ENCODE data around the gene PGBD5.

DNA sequence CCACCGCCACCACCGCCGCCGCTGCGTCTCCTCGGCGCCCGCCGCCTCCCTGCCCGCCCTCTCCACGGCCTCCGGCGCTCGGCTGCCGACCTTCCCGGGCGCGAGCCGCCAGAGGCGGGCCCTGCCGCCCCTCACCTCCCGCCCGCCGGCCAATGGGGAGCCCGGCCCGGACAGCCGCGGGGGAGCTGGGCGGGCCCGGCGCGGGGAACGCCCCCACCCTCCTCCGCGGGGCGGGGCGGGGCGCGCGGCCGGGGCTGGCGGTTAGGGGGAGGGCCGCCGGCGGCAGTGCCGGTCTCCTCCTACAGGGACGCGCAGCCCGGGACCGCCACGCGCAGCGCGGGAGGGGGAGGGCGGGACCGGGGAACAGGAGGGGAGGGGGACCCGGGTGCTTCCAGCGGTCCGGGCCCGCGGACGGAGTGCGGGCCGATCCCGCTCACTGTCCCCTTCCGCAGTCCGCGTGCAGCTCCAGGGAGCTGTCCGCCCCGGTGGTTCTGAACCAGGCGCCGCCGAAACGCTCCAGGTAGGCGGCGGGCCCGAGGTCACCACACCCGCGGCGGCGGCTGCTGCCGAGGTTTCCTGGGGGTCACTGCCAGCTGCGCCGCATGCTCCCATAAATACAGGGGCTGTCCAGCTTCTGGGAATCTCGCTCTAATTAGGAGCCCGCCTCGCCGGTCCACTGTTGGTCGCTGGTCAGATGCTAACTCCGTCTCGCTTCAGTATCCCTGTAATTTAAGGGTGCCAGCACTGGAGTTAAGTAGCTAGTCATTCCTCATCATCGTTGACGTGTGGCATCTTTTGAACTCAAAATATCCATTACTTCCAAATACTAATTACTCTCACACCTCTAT is at the start of gene PGBD5:
- TF ChIP-seq, protein P1, sequence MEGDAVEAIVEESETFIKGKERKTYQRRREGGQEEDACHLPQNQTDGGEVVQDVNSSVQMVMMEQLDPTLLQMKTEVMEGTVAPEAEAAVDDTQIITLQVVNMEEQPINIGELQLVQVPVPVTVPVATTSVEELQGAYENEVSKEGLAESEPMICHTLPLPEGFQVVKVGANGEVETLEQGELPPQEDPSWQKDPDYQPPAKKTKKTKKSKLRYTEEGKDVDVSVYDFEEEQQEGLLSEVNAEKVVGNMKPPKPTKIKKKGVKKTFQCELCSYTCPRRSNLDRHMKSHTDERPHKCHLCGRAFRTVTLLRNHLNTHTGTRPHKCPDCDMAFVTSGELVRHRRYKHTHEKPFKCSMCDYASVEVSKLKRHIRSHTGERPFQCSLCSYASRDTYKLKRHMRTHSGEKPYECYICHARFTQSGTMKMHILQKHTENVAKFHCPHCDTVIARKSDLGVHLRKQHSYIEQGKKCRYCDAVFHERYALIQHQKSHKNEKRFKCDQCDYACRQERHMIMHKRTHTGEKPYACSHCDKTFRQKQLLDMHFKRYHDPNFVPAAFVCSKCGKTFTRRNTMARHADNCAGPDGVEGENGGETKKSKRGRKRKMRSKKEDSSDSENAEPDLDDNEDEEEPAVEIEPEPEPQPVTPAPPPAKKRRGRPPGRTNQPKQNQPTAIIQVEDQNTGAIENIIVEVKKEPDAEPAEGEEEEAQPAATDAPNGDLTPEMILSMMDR (conservative IDR thresholded peaks at IDR 0.05; ENCODE audit: low read length) = no peak
- no peak for TF ChIP-seq EZH2phosphoT487 (IDR thresholded peaks at IDR 0.05; ENCODE audit: borderline replicate concordance, low read depth, low read length)

Measured in OCI-LY7 (cell line).